GM19452 (cell line): ENCODE data around the gene USP34.

Source experiments
- ATAC-seq: cut with Tn5 transposase; IDR thresholded peaks from one replicate; pipeline ENCODE4 v1.9.1; 2021; ENCODE audit not compliant: unreplicated experiment

Gene USP34

GRCh38 chr2:61378281-61378680 is 92.6 kb downstream of the USP34 start:
- ATAC-seq, result no peak

GRCh38 chr2:61377046-61377445 is 93.8 kb downstream of the USP34 start:
- no peak for ATAC-seq

GRCh38 chr2:61376211-61376610 is 94.7 kb downstream of the USP34 start:
- ATAC-seq, result no peak

GRCh38 chr2:61371027-61371426 is 99.9 kb downstream of the USP34 start:
- ATAC-seq, result no peak

- no peak for ATAC-seq
Observed at GRCh38 chr2:61368687-61369665, 101.9 kb downstream of the USP34 start.

GRCh38 chr2:61367177-61367576 is 103.7 kb downstream of the USP34 start:
- ATAC-seq, result no peak

GRCh38 chr2:61363580-61363979 is 107.3 kb downstream of the USP34 start:
- no peak for ATAC-seq

- no peak for ATAC-seq
Observed at GRCh38 chr2:61362873-61363272, 108.0 kb downstream of the USP34 start.

- ATAC-seq, result no peak
Observed at GRCh38 chr2:61361068-61361467, 109.8 kb downstream of the USP34 start.

GRCh38 chr2:61359058-61359457 is 111.8 kb downstream of the USP34 start:
- ATAC-seq, result no peak

GRCh38 chr2:61357681-61358080 is 113.2 kb downstream of the USP34 start:
- no peak for ATAC-seq

GRCh38 chr2:61356958-61357350 is 113.9 kb downstream of the USP34 start:
- no peak for ATAC-seq

- no peak for ATAC-seq
Observed at GRCh38 chr2:61356261-61356957, 114.5 kb downstream of the USP34 start.

GRCh38 chr2:61354543-61355197 is 116.2 kb downstream of the USP34 start:
- no peak for ATAC-seq

- ATAC-seq, result no peak
Observed at GRCh38 chr2:61353909-61354308, 117.0 kb downstream of the USP34 start.

- no peak for ATAC-seq
Observed at GRCh38 chr2:61350777-61351176, 120.1 kb downstream of the USP34 start.

GRCh38 chr2:61343141-61343540 is 127.7 kb downstream of the USP34 start:
- ATAC-seq, result no peak

- ATAC-seq, result no peak
Observed at GRCh38 chr2:61340242-61340641, 130.6 kb downstream of the USP34 start.

GRCh38 chr2:61338447-61338846 is 132.4 kb downstream of the USP34 start:
- no peak for ATAC-seq

GRCh38 chr2:61335187-61335586 is 135.7 kb downstream of the USP34 start:
- ATAC-seq, result no peak

GRCh38 chr2:61334466-61334865 is 136.4 kb downstream of the USP34 start:
- no peak for ATAC-seq
